HG03571 (cell line): ENCODE data around the gene CD1C.
A peak's percentile ranks its signal among the peaks of the same experiment; 100 is the strongest.
"Not testable (repeated sequence)": the region's sequence is repeated elsewhere in the genome, so short reads cannot be mapped to it uniquely, and the experiment has no call there.

ENCODE experiments used
- ATAC-seq: cut with Tn5 transposase; IDR thresholded peaks from one replicate; pipeline ENCODE4 v1.9.1; 2021; ENCODE audit not compliant: unreplicated experiment

The CD1C gene

DNA sequence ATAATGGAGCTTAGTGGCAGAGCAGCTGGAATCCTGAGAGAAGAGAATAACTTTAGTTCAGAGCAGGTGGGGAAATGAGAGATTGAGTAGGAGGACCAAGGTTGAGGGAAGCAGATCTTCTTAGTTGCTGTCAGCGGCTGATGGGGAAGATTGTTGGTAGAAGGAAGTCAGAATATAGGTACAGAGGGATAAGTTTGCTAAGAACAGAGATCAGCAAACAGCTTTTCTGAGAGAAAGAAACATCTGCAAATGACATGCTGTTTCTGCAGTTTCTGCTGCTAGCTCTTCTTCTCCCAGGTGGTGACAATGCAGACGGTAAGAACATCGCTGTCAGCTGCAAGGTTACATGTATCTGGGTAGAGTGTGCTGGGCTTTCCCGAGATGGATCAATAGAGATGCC lies at the start of gene CD1C:
CD1C (plus strand) TSS at position 113 of the 400 bp plus-strand sequence; CDS start at position 255, 142 bp downstream.
- ATAC-seq: no peak

DNA sequence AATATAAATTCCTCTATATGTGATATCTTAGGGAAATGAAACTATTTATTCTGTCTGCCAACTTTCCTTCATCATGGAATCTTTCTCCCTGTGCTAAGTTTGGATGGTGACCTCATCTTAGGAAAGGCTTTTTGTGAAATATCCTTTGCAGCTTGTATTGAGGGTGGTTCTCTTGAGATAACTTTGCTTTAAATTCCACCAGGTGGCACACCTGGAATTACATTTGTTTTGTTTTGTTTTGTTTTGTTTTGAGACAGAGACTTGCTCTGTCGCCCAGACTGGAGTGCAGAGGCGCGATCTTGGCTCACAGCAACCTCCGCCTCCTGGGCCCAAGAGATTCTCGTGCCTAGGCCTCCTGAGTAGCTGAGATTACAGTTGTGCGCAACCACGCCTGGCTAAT lies 43.1 kb upstream of the CD1C start:
- no peak for ATAC-seq

DNA sequence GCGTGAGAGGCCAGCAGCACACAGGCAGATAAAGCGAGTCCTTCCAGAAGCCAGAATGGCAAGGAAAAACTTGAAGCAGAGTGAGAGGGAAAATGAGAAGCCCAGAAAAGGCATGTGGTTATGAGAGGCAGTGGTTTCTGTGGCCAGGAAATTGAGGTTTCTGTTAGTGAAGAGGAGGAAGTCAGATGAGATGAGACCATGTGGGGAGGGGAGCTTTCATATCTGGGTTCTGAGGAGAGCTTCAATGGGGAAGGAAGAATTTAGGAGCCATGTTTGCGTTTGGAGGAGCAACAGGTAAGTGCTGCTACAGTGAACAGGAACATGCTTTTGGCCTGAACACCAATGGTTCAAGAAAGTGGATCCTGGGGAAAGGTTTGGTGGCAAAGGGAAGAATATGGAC lies 41.6 kb upstream of the CD1C start:
- peak; percentile 72 for ATAC-seq

DNA sequence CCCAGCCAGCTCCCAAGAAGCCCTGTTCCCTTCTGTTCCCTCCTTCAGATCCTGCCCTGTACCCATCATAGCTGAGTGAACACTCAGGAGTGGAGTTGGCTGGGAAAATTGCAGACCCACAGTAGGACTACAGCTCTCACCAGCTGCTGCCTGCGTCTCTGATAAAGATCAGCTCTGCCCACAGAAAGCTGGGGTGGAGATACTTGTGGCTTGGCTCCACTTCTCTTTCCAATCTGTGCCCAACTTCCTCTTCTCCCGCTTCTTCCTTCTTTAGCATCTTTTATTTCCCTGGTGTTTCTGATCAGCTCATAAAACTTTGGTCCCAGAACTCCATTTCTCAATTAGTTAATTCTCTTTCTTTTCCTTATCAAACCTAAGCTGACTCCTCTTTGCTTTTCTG lies 41.0 kb upstream of the CD1C start:
- ATAC-seq: no peak

DNA sequence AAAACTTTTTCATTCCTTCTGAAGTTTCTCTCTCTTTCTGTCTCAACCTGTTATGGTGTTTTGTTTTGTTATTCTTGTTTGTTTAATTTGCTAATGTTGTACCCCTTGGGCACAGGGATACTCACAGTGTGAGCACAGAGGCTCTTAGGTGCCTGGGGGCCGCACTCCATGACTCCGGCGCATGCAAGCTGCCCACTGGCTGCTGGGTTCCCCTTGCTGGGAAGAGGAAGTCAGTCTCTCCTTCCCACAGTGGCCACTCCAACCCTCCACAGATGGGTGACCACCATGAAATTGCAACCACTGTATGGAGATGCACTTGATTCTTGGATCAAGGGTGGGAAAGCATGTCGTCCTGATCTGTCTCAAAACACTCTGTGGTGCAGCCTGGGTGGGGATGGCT lies 40.1 kb upstream of the CD1C start:
- no peak for ATAC-seq

DNA sequence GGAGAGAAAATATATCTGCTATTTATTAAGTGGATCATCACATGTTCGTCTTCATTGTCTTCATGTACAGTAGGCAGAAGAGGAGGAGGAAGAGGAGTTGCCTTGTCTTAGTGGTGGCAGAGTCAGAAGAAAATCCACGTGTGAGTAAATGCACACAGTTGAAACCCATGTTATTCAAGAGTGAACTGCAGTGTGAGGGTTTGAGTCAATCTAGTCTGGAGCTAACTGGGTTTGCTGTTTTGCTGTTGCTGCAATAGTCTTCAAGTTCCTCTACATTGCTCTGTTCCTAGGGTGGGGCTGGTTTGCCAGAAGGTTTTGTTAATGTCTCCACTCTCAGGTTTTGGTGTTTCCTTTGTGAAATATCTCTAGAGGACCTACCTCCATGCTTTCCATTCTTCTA lies 38.6 kb upstream of the CD1C start:
- ATAC-seq: no peak

DNA sequence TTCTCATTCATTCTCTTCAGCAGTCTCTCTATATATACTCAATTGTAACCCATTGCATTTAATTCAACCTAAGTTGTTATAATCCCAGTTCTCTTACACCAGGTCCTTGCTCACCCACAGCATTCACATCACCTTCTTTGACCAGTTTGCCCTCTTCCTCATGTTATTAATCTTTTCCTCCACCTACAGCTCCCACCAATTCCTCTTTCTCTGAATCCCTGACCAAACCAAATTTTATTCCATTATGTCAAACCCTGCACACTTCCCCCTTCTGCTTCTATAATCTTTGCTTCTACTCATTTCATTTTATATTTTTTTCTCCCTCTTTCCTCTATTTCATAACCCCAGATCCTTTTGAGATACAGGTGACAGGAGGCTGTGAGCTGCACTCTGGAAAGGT lies 34.1 kb upstream of the CD1C start:
- ATAC-seq: no peak

DNA sequence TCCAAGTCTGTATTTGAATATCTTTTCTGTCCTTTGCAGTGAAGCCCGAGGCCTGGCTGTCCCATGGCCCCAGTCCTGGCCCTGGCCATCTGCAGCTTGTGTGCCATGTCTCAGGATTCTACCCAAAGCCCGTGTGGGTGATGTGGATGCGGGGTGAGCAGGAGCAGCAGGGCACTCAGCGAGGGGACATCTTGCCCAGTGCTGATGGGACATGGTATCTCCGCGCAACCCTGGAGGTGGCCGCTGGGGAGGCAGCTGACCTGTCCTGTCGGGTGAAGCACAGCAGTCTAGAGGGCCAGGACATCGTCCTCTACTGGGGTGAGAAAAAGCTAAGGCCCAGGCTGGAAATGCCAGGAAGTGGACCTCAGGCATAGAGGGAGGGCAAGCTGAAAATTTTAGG lies 33.0 kb upstream of the CD1C start:
- not testable (repeated sequence) for ATAC-seq

DNA sequence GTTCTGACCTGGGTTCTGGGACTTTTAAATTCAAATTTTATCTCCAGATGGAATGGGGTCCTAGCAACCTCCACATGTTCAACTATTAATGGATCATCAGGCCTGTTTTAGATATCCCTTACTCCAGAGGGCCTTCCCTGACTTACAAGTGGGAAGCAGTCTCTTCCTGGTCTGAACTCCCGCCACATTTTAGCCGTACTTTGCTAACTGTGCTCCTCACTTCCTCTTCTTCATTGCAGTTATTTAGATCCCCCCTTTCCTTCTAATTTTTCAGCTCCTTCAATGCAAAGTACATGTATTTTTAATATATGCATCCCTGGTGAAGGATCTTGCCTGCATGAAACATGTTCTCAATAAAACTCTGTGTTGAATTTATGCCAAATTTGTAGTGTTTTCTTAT lies 31.8 kb upstream of the CD1C start:
- no peak for ATAC-seq

DNA sequence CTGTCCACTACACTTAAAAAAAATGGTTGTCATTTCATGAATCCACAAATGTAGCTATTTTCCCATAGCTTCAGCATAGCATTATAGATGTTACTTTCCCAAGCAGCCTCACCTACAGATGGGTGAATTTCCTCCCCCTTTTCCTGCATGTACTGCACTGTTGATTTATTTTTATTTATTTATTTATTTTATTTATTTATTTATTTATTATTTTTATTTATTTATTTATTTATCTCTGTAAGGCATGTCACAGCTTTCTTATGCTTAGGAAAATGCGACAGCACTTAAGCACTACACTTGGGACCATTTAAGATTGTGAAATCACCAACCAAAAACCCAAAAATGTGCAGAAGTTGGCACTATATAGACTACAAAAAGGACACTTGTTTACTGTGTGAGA lies 30.6 kb upstream of the CD1C start:
- no peak for ATAC-seq

DNA sequence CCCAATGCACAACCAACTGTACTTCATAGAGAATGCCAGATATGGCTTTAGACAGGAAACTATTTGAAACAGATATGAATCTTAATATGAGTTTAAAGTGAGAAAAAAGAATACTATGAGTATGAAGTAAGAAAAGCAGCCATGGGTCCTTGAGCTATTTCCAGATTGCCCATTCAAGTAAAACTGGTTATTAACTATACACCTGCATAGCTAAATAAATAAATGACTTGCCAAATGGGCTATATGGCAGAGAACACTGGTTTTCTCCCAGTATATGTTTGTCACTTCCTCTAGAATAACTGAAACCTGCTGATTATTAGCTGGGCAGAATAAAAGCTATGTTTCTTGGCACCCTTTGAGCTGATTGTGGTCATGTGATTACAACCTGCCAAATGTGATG lies 17.0 kb upstream of the CD1C start:
- no peak for ATAC-seq

DNA sequence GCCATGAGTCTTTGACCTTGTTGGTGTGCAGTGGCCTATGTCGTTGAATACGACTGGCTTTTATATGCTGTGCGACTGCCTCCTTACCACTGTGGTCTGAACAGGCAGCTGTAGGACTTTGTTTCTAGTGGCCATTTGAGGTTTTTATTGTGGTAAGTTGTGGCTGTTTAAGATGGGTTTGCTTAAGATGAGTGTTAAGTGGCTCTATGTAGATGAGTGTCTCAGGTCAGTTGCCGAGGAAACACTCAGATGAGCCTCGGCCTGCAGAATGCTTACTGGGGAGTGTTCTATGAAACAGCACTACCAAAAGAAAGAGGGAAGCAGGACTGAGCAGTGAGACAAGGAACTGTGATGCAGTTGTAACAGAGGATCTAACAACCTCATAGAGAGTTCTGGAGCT lies 14.9 kb upstream of the CD1C start:
- peak; percentile 55 for ATAC-seq

DNA sequence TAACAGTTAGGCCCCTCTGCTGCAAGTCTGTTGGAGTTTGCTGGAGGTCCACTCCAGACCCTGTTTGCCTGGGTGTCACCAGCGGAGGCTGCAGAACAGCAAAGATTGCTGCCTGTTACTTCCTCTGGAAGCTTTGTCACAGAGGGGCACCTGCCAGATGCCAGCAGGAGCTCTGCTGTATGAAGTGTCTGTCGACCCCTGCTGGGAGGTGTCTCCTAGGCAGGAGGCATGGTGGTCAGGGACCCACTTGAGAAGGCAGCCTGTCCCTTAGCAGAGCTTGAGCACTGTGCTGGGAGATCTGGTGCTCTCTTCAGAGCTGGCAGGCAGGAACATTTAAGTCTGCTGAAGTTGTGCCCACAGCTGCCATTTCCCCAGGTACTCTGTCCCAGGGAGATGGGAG lies 7.3 kb upstream of the CD1C start:
- not testable (repeated sequence) for ATAC-seq

DNA sequence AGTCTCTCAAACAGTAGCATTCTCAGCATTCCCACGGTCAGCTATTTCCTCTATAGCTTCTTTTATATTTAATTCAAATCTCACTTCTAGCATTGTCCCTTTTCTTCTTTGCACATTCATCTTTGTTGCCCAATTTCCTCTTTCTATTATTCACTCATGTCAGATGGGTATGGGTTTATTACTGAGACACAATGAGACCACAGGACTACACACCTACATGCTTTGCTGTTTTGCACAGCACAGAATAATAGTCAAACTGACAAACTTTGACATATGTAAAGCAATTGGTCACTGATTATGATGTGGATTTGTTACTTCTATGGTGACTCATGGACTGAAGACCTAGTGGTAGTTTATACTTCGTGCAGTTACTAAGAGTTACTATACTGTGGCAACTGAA lies 5.8 kb upstream of the CD1C start:
- ATAC-seq: no peak

DNA sequence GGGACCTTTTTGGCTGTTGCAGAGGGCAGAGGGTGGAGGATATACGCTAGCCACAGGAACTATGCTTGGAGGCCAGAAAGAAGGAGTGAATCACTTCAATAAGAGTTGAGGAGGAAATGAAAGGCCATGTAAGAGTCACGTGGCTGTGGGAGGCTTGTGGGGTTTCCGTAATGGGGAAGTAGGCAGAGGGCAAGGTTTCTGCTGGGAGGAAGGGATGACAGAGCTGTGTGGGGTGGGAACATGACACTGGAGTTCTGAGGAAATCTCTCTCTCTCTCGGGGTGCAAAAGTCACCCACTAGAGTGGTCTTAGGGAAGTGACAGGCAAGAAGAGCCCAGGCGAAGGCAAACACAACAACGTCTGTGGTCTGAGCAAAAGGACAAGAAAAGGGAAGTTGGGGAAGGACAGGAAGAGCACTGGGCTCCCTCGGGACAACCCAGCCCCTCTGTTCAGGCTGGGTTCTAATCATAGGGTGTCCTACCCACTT lies 3.9 kb upstream of the CD1C start:
- peak; percentile 78 for ATAC-seq

DNA sequence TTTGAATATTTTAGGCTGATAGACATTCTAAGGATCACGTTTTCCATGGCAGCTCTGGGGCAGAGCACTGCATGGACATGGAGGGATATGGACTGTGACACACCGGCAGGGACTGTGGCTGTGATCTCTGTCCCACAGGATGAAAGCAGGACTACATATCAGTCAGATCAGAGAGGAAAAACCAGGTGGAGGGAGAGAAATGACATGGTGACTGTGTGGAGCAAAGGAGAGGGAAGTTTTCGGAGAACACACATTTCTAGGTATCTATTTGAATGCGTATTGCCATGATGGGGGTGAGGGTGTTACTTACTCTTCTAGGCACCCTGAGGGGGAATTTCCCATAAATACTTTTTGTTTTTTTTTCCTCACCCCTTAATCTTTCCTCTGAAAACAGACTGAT lies 3.2 kb upstream of the CD1C start:
- ATAC-seq: no peak

DNA sequence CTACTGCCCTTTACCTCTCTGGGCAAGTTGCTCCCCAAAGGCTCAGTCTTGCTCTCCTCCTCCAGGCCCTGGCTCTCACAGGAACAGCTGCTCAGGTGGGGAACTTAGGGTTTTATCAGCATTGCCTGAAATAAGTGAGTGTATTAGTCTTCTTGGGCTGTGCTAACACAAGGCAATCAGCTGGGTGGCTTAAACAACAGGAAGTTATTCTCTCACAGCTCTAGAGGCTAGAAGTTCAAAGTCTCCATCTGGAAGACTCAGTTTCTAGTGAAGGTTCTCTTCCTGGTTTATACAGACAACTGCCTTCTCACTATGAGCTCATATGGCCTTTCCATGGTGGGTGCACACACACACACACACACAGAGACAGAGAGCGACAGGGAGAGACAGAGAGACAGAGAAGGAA lies 2.8 kb upstream of the CD1C start:
- no peak for ATAC-seq

DNA sequence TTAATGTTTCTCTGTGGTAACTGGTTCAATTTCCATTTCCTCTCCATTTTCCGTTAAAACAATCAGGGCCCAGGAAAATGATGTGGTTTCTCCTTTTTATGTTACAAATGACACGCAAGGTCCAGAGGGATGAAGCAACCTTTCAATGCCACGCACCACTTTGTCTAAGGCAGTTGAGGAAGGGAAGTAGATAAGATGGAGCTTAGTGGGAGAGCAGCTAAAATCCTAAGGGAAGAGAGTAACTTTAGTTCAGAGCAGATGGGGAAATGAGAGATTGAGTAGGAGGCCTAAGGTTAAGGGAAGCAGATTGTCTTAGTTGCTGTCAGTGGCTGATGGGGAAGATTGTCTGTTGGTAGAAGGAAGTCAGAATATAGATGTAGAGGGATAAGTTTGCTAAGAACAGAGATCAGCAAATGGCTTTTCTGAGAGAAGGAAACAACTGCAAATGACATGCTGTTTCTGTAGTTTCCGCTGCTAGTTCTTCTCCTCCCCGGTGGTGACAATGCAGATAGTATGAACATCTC lies 660 bp downstream of the CD1C start:
- no peak for ATAC-seq

DNA sequence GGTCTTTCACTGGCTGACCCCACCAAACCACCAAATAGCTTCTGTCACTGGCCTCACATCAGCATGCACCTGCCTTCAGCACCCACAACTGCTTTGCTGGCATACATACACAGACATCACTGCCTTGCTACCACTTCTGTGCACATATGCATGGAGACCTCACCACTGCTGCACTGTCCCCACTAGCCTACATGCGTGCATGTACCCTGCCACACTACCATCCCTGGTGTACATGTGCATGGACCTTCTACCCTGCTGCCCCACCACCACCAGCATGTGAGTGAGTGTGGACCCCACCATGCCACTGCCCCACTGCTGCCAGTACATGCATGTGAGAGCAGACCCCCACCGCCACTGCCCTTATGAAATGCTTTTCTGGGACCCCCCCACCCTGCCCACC lies 6.1 kb downstream of the CD1C start:
- no peak for ATAC-seq

DNA sequence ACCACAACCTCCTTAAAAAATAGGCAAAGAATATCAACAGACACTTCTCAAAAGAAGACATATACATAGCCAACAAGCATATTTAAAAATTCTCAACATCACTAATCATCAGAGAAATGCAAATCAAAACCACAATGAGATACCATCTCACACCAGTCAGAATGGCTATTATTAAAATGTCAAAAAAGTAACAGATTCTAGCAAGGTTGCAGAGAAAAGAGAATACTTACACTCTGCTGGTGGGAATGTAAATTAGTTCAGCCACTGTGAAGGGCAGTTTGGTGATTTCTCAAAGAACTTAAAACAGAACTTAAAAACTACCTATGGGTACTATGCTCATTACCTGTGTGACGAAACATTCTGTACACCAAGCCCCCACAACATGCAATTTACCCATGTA lies 20.9 kb downstream of the CD1C start:
- ATAC-seq: no peak

DNA sequence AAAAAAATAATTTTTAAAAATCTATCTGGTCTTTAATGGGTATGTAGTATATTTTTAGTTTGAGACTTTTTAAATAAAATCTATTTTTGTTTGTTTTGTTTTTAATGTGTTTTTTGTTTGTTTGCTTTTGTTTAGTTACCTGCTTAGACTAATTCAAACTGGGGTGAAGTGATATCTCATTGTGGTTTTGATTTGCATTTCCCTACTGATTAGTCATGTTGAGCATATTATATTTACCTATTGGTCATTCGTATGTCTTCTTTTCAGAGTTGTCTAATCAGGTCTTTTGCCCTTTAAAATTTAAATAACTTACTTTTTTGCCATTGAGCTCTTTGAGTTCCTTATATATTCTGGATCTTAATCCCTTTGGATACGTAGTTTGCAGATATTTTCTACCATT lies 21.3 kb downstream of the CD1C start:
- ATAC-seq: no peak

DNA sequence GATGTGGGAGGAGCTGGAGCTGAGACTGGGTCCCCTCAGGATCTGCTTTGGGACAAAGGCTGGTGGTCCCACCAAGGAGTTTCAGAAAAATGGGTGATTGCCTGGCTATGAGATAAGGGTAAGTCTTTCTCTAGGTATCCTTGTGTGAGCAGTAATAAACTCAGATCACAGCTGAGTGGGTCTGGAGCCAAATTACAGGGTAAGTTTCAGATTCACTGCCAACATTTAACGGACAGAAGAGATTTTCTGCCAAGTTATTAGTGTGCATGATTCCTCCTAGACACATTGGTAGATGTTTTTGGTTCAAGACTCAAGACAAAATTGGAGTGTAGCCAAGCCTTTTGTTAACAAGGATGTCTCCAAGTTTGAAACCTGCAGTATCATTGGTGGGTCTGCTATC lies 34.1 kb downstream of the CD1C start:
- no peak for ATAC-seq

DNA sequence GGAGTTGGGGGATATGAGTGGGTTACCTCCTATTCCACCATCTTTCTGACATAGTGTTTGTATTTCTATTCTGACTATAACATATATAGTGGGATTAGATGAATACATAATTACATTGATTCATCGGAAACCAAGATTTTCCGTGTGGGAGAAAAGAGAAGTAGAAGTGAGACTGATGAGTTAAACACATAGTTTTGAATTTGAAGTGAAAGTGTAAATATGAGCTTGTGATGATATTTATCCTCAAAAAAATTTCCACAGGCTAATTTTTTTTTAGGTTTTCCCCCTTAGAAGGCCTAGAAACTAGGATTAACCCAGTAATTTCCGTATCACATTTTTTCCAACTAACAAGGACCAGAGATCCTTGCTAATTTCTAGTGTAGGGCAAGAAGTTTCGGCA lies 34.7 kb downstream of the CD1C start:
- ATAC-seq: no peak

DNA sequence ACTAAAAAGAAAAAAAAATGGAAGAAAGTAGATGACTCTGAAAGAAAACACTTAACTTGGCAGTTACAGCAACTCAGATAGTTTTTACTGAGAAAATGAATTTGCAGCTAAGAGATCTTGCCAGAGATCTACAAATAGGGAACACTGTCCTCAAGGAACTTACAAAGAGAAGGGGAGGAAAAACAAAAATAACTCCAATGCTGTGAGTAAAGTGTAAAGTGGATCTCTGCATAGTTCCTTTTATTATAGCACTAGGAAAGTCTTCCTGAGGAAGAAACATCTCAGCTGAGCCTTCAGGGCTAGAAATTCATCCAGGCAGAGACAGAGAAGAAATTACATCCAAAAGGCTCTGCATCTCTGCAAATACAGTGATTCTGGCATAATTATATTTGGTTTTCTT lies 37.8 kb downstream of the CD1C start:
- no peak for ATAC-seq
